CD4-positive, alpha-beta T cell treated with Interleukin-4 for 4 hours (primary cell): Measurements from ENCODE around the gene CTAG2.
"Not testable (repeated sequence)": the region's sequence is repeated elsewhere in the genome, so short reads cannot be mapped to it uniquely, and the experiment has no call there.

Experiments
- DNase-seq: peaks from one replicate; pipeline ENCODE4 v3.0.0-alpha.2; 2020

CTAG2 gene

GRCh38 chrX:154645745-154646378, 7.5 kb downstream of the CTAG2 start:
- not testable (repeated sequence) for DNase-seq

- not testable (repeated sequence) for DNase-seq
These were observed 9.7 kb downstream of the CTAG2 start for GRCh38 chrX:154643708-154644107.

GRCh38 chrX:154641740-154642139, 11.6 kb downstream of the CTAG2 start:
- DNase-seq: not testable (repeated sequence)

- DNase-seq: not testable (repeated sequence)
These were observed 19.7 kb downstream of the CTAG2 start for GRCh38 chrX:154633661-154634060.

- DNase-seq: not testable (repeated sequence)
These were observed 22.4 kb downstream of the CTAG2 start for GRCh38 chrX:154630949-154631348.

GRCh38 chrX:154628960-154629359, 24.4 kb downstream of the CTAG2 start:
- not testable (repeated sequence) for DNase-seq

- not testable (repeated sequence) for DNase-seq
These were observed 32.5 kb downstream of the CTAG2 start for GRCh38 chrX:154620767-154621414.

- not testable (repeated sequence) for DNase-seq
These were observed 34.2 kb downstream of the CTAG2 start, which contains the start of gene CTAG1B for GRCh38 chrX:154619182-154619581. CTAG1B (minus strand) TSS chrX:154619282; CDS start chrX:154619218, 64 bp downstream.

- DNase-seq: not testable (repeated sequence)
These were observed 39.8 kb downstream of the CTAG2 start for GRCh38 chrX:154613586-154613985.

- not testable (repeated sequence) for DNase-seq
These were observed 42.2 kb downstream of the CTAG2 start for GRCh38 chrX:154611146-154611545.

GRCh38 chrX:154608823-154609222, 44.6 kb downstream of the CTAG2 start:
- not testable (repeated sequence) for DNase-seq

GRCh38 chrX:154607976-154608375, 45.4 kb downstream of the CTAG2 start:
- DNase-seq: not testable (repeated sequence)

- no peak for DNase-seq
These were observed 46.0 kb downstream of the CTAG2 start for GRCh38 chrX:154607370-154607769.

GRCh38 chrX:154605566-154605965, 47.8 kb downstream of the CTAG2 start:
- DNase-seq: no peak

- no peak for DNase-seq
These were observed 49.6 kb downstream of the CTAG2 start for GRCh38 chrX:154603438-154604430.

GRCh38 chrX:154602766-154603437, 50.5 kb downstream of the CTAG2 start:
- no peak for DNase-seq

- DNase-seq: no peak
These were observed 51.2 kb downstream of the CTAG2 start for GRCh38 chrX:154602226-154602625.
